SJCRH30 (cell line): ENCODE data around the gene CLDN19. TPM values are rescaled to one million over a fixed set of nuclear protein-coding genes. Genes with fewer than 3 reads are reported as not detected.
A peak's percentile ranks its signal among the peaks of the same experiment; 100 is the strongest.

Experiments
- DNase-seq, 2 experiments: peaks; one replicate each; pipeline ENCODE4 v3.0.0-alpha.2; 2015 to 2020
- H3K27ac ChIP-seq: fragments of 250-450 bp; sonication (Bioruptor Pico); 2 replicates; pipeline ENCODE4 v1.5.1; 2020; ENCODE audit warnings: mild to moderate bottlenecking, moderate library complexity
- H3K27me3 ChIP-seq: fragments of 250-450 bp; sonication (Bioruptor Pico); 2 replicates; pipeline ENCODE4 v1.5.1; 2020; ENCODE audit warnings: mild to moderate bottlenecking, moderate library complexity
- H3K36me3 ChIP-seq: fragments of 250-450 bp; sonication (Bioruptor Pico); 2 replicates; pipeline ENCODE4 v1.5.1; 2020; ENCODE audit warnings: mild to moderate bottlenecking, moderate library complexity
- H3K4me1 ChIP-seq: fragments of 250-450 bp; sonication (Bioruptor Pico); 2 replicates; pipeline ENCODE4 v1.5.1; 2020; ENCODE audit warnings: mild to moderate bottlenecking, moderate library complexity
- H3K4me3 ChIP-seq: fragments of 250-450 bp; sonication (Bioruptor Pico); 2 replicates; pipeline ENCODE4 v1.5.1; 2020; ENCODE audit warnings: mild to moderate bottlenecking, moderate library complexity
- H3K9me3 ChIP-seq: fragments of 250-450 bp; sonication (Bioruptor Pico); replicated peaks from 2 replicates; pipeline ENCODE4 v1.5.1; 2020; ENCODE audit warnings: mild to moderate bottlenecking, moderate library complexity
- total RNA-seq: library from RNA; depleted of rRNA; stranded (reverse); fragments of >200 nt; shearing (Covaris generic); gene quantifications from 2 replicates; pipeline ENCODE4 v1.2.3, GENCODE V29; 2014; rRNA removed

CLDN19 gene
- total RNA-seq, 1 experiment from 2014 or later, result 0.12 TPM

GRCh38 chr1:42684139-42684538 is 55.9 kb downstream of the CLDN19 start:
- Histone ChIP-seq H3K36me3 (peaks cover 60% of the 10 kb centered on the region), H3K4me1 (peaks cover 22% of the 10 kb centered on the region), H3K9me3 (no peaks in the 10 kb centered on the region), H3K27me3 (no peaks in the 10 kb centered on the region), H3K27ac (no peak overlapping the region), H3K4me3 (peak overlapping the region; percentile 88)
- peak in 1 of 2 experiments; percentile 33 for DNase-seq

Other genes with a start within 250 kb of the CLDN19 start
- gene PPIH, start 81.8 kb downstream of the CLDN19 start, total RNA-seq, result 104 TPM in 2 replicates
- 2,043 and 2,077 TPM in 2 replicates for gene YBX1, start 57.8 kb downstream of the CLDN19 start, total RNA-seq
- gene P3H1, start 26.8 kb upstream of the CLDN19 start, total RNA-seq, result 47.2 and 47.8 TPM in 2 replicates
- 3.5 and 3.8 TPM in 2 replicates for gene C1orf50, start 27.0 kb upstream of the CLDN19 start, total RNA-seq
- gene TMEM269, start 44.8 kb upstream of the CLDN19 start, total RNA-seq, result 0.05 and 0.06 TPM in 2 replicates
- gene ERMAP, start 76.9 kb upstream of the CLDN19 start, total RNA-seq, result 1.8 and 2.9 TPM in 2 replicates
- gene SVBP, start 77.2 kb upstream of the CLDN19 start, total RNA-seq, result 40.4 and 45.3 TPM in 2 replicates
- 13.5 and 13.6 TPM in 2 replicates for gene ZNF691, start 106.4 kb upstream of the CLDN19 start, total RNA-seq
- gene SLC2A1, start 218.6 kb upstream of the CLDN19 start, total RNA-seq, result 64.8 and 73.2 TPM in 2 replicates